NB4 (cell line): ENCODE results near the gene SMARCAL1.

Experiments used
- MYC ChIP-seq: IDR thresholded peaks from 2 replicates; pipeline ENCODE4 v1.6.1; 2011; ENCODE audit warnings: low read depth, low read length
- POLR2A ChIP-seq: IDR thresholded peaks from 2 replicates; pipeline ENCODE4 v1.6.1; 2011; ENCODE audit warnings: mild to moderate bottlenecking; ENCODE audit not compliant: insufficient read length; ENCODE audit errors: extremely low read depth
- TF ChIP-seq, protein P1 (sequence below): IDR thresholded peaks from one replicate; pipeline ENCODE4 v1.5.1; 2012; ENCODE audit warnings: low read depth, low read length
- TF ChIP-seq, protein P2 (sequence below): IDR thresholded peaks from 2 replicates; pipeline ENCODE4 v1.6.1; 2011; ENCODE audit warnings: low read depth, low read length

DNA sequence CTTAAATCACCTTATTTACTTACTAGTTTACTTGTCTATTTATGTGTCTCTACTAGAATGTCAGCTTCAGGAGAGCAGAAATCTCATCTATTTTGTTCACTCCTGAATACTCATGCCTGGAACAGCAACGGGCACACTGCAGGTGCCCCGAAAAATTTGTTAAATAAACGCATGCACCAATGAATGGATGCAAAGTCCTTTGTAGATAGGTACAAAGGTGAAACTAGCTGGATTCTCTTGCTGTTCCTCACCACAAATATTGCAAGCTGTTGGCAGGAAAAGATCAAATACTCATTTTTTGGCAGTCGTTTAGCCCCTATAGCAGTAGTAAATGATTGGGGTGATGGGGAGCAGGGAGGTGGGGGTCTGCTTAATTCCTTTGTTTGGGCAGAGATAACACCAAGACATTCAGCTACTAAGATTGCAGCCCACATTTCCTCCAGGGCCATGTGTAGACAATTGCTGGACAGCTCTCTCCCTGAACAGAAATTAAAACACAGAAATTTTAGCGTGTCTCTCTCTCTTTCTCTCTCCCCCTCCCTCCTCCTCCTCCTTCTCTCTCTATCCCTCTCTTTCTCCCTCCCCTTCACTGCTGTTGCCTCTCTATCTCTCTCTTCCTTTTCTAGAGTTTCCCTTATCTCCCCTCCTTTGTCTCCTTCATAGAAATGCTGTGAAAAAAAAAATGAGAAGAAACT, 45.4 kb upstream of the SMARCAL1 start:
- TF ChIP-seq, protein P1, sequence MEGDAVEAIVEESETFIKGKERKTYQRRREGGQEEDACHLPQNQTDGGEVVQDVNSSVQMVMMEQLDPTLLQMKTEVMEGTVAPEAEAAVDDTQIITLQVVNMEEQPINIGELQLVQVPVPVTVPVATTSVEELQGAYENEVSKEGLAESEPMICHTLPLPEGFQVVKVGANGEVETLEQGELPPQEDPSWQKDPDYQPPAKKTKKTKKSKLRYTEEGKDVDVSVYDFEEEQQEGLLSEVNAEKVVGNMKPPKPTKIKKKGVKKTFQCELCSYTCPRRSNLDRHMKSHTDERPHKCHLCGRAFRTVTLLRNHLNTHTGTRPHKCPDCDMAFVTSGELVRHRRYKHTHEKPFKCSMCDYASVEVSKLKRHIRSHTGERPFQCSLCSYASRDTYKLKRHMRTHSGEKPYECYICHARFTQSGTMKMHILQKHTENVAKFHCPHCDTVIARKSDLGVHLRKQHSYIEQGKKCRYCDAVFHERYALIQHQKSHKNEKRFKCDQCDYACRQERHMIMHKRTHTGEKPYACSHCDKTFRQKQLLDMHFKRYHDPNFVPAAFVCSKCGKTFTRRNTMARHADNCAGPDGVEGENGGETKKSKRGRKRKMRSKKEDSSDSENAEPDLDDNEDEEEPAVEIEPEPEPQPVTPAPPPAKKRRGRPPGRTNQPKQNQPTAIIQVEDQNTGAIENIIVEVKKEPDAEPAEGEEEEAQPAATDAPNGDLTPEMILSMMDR, result no peak
- TF ChIP-seq, protein P2, sequence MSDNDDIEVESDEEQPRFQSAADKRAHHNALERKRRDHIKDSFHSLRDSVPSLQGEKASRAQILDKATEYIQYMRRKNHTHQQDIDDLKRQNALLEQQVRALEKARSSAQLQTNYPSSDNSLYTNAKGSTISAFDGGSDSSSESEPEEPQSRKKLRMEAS, result peak; percentile 32; the same call in 1 of the 2 replicates
- TF ChIP-seq POLR2A (no peak), MYC (no peak)
